Endothelial cell (in vitro differentiated cells): Measurements from ENCODE around the gene OR52A1. TPM values are rescaled to one million over a fixed set of nuclear protein-coding genes. Genes with fewer than 3 reads are reported as not detected.
"Not testable (repeated sequence)": the region's sequence is repeated elsewhere in the genome, so short reads cannot be mapped to it uniquely, and the experiment has no call there.

Source experiments
- DNase-seq: peaks from one replicate; pipeline ENCODE4 v3.0.0; 2021; ENCODE audit warnings: low spot score
- H3K27ac Mint-ChIP-seq: one replicate; pipeline ENCODE4 v1.8.0; 2021; ENCODE audit warnings: mixed read lengths, inconsistent platforms; ENCODE audit not compliant: unreplicated experiment
- H3K27me3 Mint-ChIP-seq: one replicate; pipeline ENCODE4 v1.8.0; 2021; ENCODE audit warnings: mild to moderate bottlenecking, moderate library complexity, mixed read lengths, inconsistent platforms; ENCODE audit not compliant: unreplicated experiment
- H3K36me3 Mint-ChIP-seq: one replicate; pipeline ENCODE4 v1.8.0; 2021; ENCODE audit warnings: mild to moderate bottlenecking, low read depth, mixed read lengths, inconsistent platforms; ENCODE audit not compliant: unreplicated experiment
- H3K4me1 Mint-ChIP-seq: one replicate; pipeline ENCODE4 v1.8.0; 2021; ENCODE audit warnings: mild to moderate bottlenecking, mixed read lengths, inconsistent platforms; ENCODE audit not compliant: unreplicated experiment
- H3K4me3 Mint-ChIP-seq: one replicate; pipeline ENCODE4 v1.8.0; 2021; ENCODE audit warnings: mild to moderate bottlenecking, mixed read lengths, inconsistent platforms; ENCODE audit not compliant: unreplicated experiment
- H3K9me3 Mint-ChIP-seq: one replicate; pipeline ENCODE4 v1.8.0; 2021; ENCODE audit warnings: mixed read lengths, inconsistent platforms; ENCODE audit not compliant: unreplicated experiment
- CTCF ChIP-seq: fragments of 200-600 bp; sonication (generic); IDR thresholded peaks from one replicate; pipeline ENCODE4 v1.5.0; 2021; ENCODE audit warnings: antibody characterized with exemption; ENCODE audit not compliant: unreplicated experiment
- total RNA-seq: library from RNA; stranded (reverse); fragmentation: NEBNext Ultra II Directional; extraction: Animal tissue kit (Norgen Biotek cat#: 25700); gene quantifications from one replicate; pipeline ENCODE4 v1.2.1, GENCODE V29; 2021; ENCODE audit not compliant: unreplicated experiment

OR52A1 gene
- total RNA-seq, 1 donor from 2014 or later, result 0.03 TPM

- H3K9me3 Mint-ChIP-seq, result no peaks in the 10 kb centered on the region
- H3K27me3 Mint-ChIP-seq, result peaks cover 3% of the 10 kb centered on the region
- no peak for TF ChIP-seq CTCF
- H3K4me3 Mint-ChIP-seq, result no peak overlapping the region
- no peaks in the 10 kb centered on the region for H3K36me3 Mint-ChIP-seq
- DNase-seq, result no peak
- H3K27ac Mint-ChIP-seq, result no peak overlapping the region
- H3K4me1 Mint-ChIP-seq, result peaks cover 3% of the 10 kb centered on the region
These were observed 754 bp downstream of the OR52A1 start for GRCh38 chr11:5153574-5154431.

GRCh38 chr11:5151713-5152153 is 2.8 kb downstream of the OR52A1 start:
- Mint-ChIP-seq H3K9me3 (no peaks in the 10 kb centered on the region), H3K27ac (no peak overlapping the region), H3K4me1 (peaks cover 3% of the 10 kb centered on the region), H3K4me3 (no peak overlapping the region), H3K27me3 (no peaks in the 10 kb centered on the region), H3K36me3 (no peaks in the 10 kb centered on the region)
- TF ChIP-seq CTCF, result no peak
- DNase-seq, result no peak

GRCh38 chr11:5144206-5144605 is 10.4 kb downstream of the OR52A1 start:
- not testable (repeated sequence) for H3K4me1 Mint-ChIP-seq, H3K4me3 Mint-ChIP-seq, H3K9me3 Mint-ChIP-seq, DNase-seq, H3K27me3 Mint-ChIP-seq, H3K36me3 Mint-ChIP-seq, H3K27ac Mint-ChIP-seq

- Mint-ChIP-seq H3K27me3 (no peaks in the 10 kb centered on the region), H3K27ac (no peak within 1 kb of the TSS), H3K4me3 (no peak within 1 kb of the TSS), H3K4me1 (no peaks in the 10 kb centered on the region), H3K9me3 (no peaks in the 10 kb centered on the region), H3K36me3 (no peaks in the 10 kb centered on the region)
- no peak for DNase-seq
- no peak for TF ChIP-seq CTCF
These were observed 16.6 kb downstream of the OR52A1 start, which contains the start of gene OR52A5 for GRCh38 chr11:5137996-5138395. OR52A5 (minus strand) TSS chr11:5138356; CDS start chr11:5132642, 5,714 bp downstream.

- TF ChIP-seq CTCF, result no peak
- no peak overlapping the region for H3K27ac Mint-ChIP-seq
- no peak for DNase-seq
- H3K27me3 Mint-ChIP-seq, result no peaks in the 10 kb centered on the region
- H3K4me3 Mint-ChIP-seq, result no peak overlapping the region
- no peaks in the 10 kb centered on the region for H3K36me3 Mint-ChIP-seq
- H3K9me3 Mint-ChIP-seq, result no peaks in the 10 kb centered on the region
- no peaks in the 10 kb centered on the region for H3K4me1 Mint-ChIP-seq
These were observed 17.5 kb downstream of the OR52A1 start for GRCh38 chr11:5137014-5137413.
